Measurements from ENCODE around the gene CLN3.

DNA sequence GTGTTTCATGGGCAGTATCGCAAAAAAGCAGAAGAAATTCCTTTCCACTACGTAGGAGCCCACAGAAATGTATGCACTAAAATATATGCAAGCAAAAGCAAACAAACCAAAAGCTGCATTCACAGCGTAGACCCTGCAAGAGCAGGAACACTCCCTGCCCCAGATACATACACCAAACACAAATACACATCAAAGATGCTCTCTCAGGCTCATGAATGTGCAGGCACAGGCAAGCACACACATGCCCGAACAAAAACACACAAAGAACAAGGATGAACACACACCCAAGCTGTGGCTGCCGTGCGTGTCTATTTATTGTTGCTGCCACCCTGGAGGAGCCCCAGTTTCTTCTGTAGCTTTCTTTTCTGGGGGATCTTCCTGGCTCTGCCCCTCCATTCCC is 45.2 kb upstream of the CLN3 start:
- no peak for TF ChIP-seq CTCF (IDR thresholded peaks at IDR 0.05)
- TF ChIP-seq POLR2AphosphoS5 (IDR thresholded peaks at IDR 0.05; ENCODE audit: low read depth, low read length) = no peak
- TF ChIP-seq SIN3A (IDR thresholded peaks at IDR 0.05; ENCODE audit: borderline replicate concordance, insufficient read depth, low read depth, low read length) = no peak
- TF ChIP-seq, protein P1, sequence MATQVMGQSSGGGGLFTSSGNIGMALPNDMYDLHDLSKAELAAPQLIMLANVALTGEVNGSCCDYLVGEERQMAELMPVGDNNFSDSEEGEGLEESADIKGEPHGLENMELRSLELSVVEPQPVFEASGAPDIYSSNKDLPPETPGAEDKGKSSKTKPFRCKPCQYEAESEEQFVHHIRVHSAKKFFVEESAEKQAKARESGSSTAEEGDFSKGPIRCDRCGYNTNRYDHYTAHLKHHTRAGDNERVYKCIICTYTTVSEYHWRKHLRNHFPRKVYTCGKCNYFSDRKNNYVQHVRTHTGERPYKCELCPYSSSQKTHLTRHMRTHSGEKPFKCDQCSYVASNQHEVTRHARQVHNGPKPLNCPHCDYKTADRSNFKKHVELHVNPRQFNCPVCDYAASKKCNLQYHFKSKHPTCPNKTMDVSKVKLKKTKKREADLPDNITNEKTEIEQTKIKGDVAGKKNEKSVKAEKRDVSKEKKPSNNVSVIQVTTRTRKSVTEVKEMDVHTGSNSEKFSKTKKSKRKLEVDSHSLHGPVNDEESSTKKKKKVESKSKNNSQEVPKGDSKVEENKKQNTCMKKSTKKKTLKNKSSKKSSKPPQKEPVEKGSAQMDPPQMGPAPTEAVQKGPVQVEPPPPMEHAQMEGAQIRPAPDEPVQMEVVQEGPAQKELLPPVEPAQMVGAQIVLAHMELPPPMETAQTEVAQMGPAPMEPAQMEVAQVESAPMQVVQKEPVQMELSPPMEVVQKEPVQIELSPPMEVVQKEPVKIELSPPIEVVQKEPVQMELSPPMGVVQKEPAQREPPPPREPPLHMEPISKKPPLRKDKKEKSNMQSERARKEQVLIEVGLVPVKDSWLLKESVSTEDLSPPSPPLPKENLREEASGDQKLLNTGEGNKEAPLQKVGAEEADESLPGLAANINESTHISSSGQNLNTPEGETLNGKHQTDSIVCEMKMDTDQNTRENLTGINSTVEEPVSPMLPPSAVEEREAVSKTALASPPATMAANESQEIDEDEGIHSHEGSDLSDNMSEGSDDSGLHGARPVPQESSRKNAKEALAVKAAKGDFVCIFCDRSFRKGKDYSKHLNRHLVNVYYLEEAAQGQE (IDR thresholded peaks at IDR 0.05; ENCODE audit: insufficient read depth in 1 of 2, low read depth in 2 of 2, low read length in 1 of 2) = no peak
- no peak for TF ChIP-seq TCF7L2 (IDR thresholded peaks at IDR 0.05; ENCODE audit: low read depth, low read length)

All from Panc1 (cell line).